ENCODE results near the gene SH2D3C. TPM values are rescaled to one million over a fixed set of nuclear protein-coding genes. Genes with fewer than 3 reads are reported as not detected.

The SH2D3C gene
- total and polyA plus RNA-seq, 2 of the 8 experiments (the other 6 are each of a cell fraction or from before 2014, with no cell fraction given): 6.4 to 8.1 TPM

- Histone ChIP-seq H3K4ac (replicated peaks; ENCODE audit: insufficient read length, low read depth, low read length) (no peak overlapping the region), H3K18ac (ENCODE audit: extremely low read depth, low read length) (no peak overlapping the region), H3K79me2 (ENCODE audit: control insufficient read depth in 1 of 2, insufficient read depth in 2 of 2, low read length in 2 of 2) (no peaks in the 10 kb centered on the region), H4K8ac (ENCODE audit: extremely low read depth, insufficient read depth, low read length) (no peak overlapping the region; the same call in 1 of the 2 replicates), H3K4me1 (replicated peaks in 1 of 4; ENCODE audit: control insufficient read depth in 3 of 4, insufficient read depth in 4 of 4, low read length in 3 of 4) (peaks cover 0 to 18% (median 13%) of the 10 kb centered on the region in 4 experiments; a peak in 5 of 7 replicates), H2BK12ac (ENCODE audit: low read depth, low read length) (no peak overlapping the region), H2BK5ac (ENCODE audit: low read depth, low read length) (no peak overlapping the region; the same call in 1 of the 2 replicates), H4K91ac (replicated peaks; ENCODE audit: insufficient read length, low read length) (no peak overlapping the region), H3K27me3 (replicated peaks in 1 of 4; ENCODE audit: control insufficient read depth in 3 of 4, extremely low read depth in 1 of 4, insufficient read depth in 3 of 4, low read length in 3 of 4) (no peaks in the 10 kb centered on the region), H3K9me3 (ENCODE audit: insufficient read depth in 2 of 2, low read depth in 1 of 2, low read length in 1 of 2) (no peaks in the 10 kb centered on the region), H3K9ac (replicated peaks in 1 of 4; ENCODE audit: extremely low read depth in 1 of 4, low read depth in 3 of 4, low read length in 3 of 4) (no peak overlapping the region), H3K4me3 (ENCODE audit: extremely low read depth in 1 of 4, insufficient read depth in 2 of 4, low read depth in 3 of 4, low read length in 4 of 4) (no peak overlapping the region), H2BK120ac (replicated peaks; ENCODE audit: low read depth, low read length) (no peak overlapping the region), H4K20me1 (replicated peaks in 1 of 2; ENCODE audit: control insufficient read depth in 1 of 2, insufficient read depth in 2 of 2, low read length in 2 of 2) (no peaks in the 10 kb centered on the region), H2BK15ac (ENCODE audit: low read length) (peak overlapping the region; percentile 5; the same call in 1 of the 2 replicates), H3K27ac (ENCODE audit: low read depth, low read length) (no peak overlapping the region), H3K56ac (replicated peaks; ENCODE audit: insufficient read length, low read depth, low read length) (no peak overlapping the region), H3K14ac (ENCODE audit: insufficient read length) (no peak overlapping the region), H3K36me3 (ENCODE audit: control insufficient read depth in 2 of 4, insufficient read depth in 4 of 4, low read length in 3 of 4) (no peaks in the 10 kb centered on the region), H3K23ac (ENCODE audit: insufficient read length) (no peak overlapping the region), H2BK20ac (ENCODE audit: low read length) (0 out of 2 replicates have a peak overlapping the region, but pooled peaks have one; percentile 61), H4K5ac (ENCODE audit: insufficient read length, low read depth, low read length) (no peak overlapping the region), H3K23me2 (ENCODE audit: low read depth, low read length) (no peaks in the 10 kb centered on the region), H3K79me1 (ENCODE audit: low read depth, low read length) (no peaks in the 10 kb centered on the region), H2AK5ac (ENCODE audit: low read depth, low read length) (0 out of 2 replicates have a peak overlapping the region, but pooled peaks have one; percentile 33), H3K4me2 (ENCODE audit: insufficient read depth in 1 of 2, low read depth in 2 of 2, low read length in 2 of 2) (no peak overlapping the region), H2AFZ (ENCODE audit: low read length) (no peak overlapping the region)
- FAIRE-seq: no peak
- ChIA-PET CTCF (ENCODE audit: partially characterized antibody) (interaction anchor here (1.3 to 3.4 kb wide), 2 partner anchors 12 to 20 kb away, joined by 4 to 22 read pairs; partner anchors contain the start of gene TOR2A), POLR2A (ENCODE audit: partially characterized antibody) (interaction anchor here (1.1 to 3.2 kb wide), 2 partner anchors 11 to 28 kb away, joined by 3 to 11 read pairs; partner anchors contain the start of gene TOR2A)
- WGBS, 2 experiments (ENCODE audit: extremely low coverage in 1 of 2, insufficient coverage in 1 of 2, insufficient read length in 1 of 2, insufficient replicate concordance in 2 of 2, low coverage in 1 of 2, low lambda C conversion rate in 2 of 2, missing lambda C conversion rate in 1 of 2): 100% methylated on average over 9 of the region's 13 CpGs; no CpG with 5 or more reads in 1 of the 2 experiments
- DNase-seq (ENCODE audit: low read depth in 1 of 2, low spot score in 2 of 2): no peak
Measured at GRCh38 chr9:127723013-127723412, 55.5 kb downstream of the SH2D3C start.
